IMR-90 (cell line): ENCODE results near the gene SLC1A1. TPM values are rescaled to one million over a fixed set of nuclear protein-coding genes. Genes with fewer than 3 reads are reported as not detected.

ENCODE experiments used
- ATAC-seq: fragments of 200-7000 bp; cut with Tn5 transposase; 2 replicates; pipeline ENCODE4 v1.9.1; 2020; ENCODE audit warnings: low read depth, mild to moderate bottlenecking, moderate library complexity
- BruUV-seq: library from RNA; stranded (reverse); fragments of 400-500 nt; replicated peaks from 2 replicates; lab custom pipeline; 2021; lab: Mats Ljungman, UMichigan
- CTCF ChIA-PET: fragments of 300-600 bp; formaldehyde crosslinking; extraction: SDS; loops from one replicate; lab custom pipeline; 2021; ENCODE audit warnings: antibody characterized with exemption; lab: Yijun Ruan, JAX
- POLR2A ChIA-PET: fragments of 300-600 bp; sonication (Branson Sonifier 250); formaldehyde crosslinking; loops from one replicate; lab custom pipeline; 2022; ENCODE audit warnings: antibody characterized with exemption; ENCODE audit not compliant: unreplicated experiment; lab: Charles Lee
- DNase-seq: peaks from one replicate; pipeline ENCODE4 v3.0.0; 2013
- H2AFZ ChIP-seq: replicated peaks from 2 replicates; pipeline ENCODE3; 2013; ENCODE audit warnings: low read length, mild to moderate bottlenecking; ENCODE audit not compliant: poor library complexity
- H2AK5ac ChIP-seq: 2 replicates; pipeline ENCODE4 v1.6.1; 2013; ENCODE audit warnings: low read depth, low read length, inconsistent platforms
- H2AK9ac ChIP-seq: replicated peaks from 2 replicates; pipeline ENCODE3; 2013; ENCODE audit warnings: mild to moderate bottlenecking, low read depth, low read length, moderate library complexity; ENCODE audit not compliant: poor library complexity
- H2BK120ac ChIP-seq: 2 replicates; pipeline ENCODE4 v1.6.1; 2013; ENCODE audit warnings: low read depth, low read length, inconsistent platforms
- H2BK15ac ChIP-seq: 3 replicates; pipeline ENCODE4 v1.6.1; 2013; ENCODE audit warnings: low read depth, low read length, inconsistent platforms
- H2BK20ac ChIP-seq: 2 replicates; pipeline ENCODE4 v1.6.1; 2013; ENCODE audit warnings: low read depth, mild to moderate bottlenecking, inconsistent platforms, low read length, moderate library complexity
- H2BK5ac ChIP-seq: 2 replicates; pipeline ENCODE4 v1.6.1; 2013; ENCODE audit warnings: mild to moderate bottlenecking, low read depth, low read length, inconsistent platforms; ENCODE audit not compliant: poor library complexity, severe bottlenecking
- H3K14ac ChIP-seq: replicated peaks from 2 replicates; pipeline ENCODE4 v1.6.1; 2013; ENCODE audit warnings: low read depth, low read length, inconsistent platforms
- H3K18ac ChIP-seq: 2 replicates; pipeline ENCODE4 v1.6.1; 2013; ENCODE audit warnings: low read depth, low read length, control low read depth
- H3K23ac ChIP-seq: 2 replicates; pipeline ENCODE4 v1.6.1; 2013; ENCODE audit warnings: low read depth, low read length, inconsistent platforms
- H3K27ac ChIP-seq: 2 replicates; pipeline ENCODE4 v1.5.1; 2013; ENCODE audit warnings: mild to moderate bottlenecking, control low read depth, low read length; ENCODE audit not compliant: insufficient read depth
- H3K27me3 ChIP-seq: 2 replicates; pipeline ENCODE4 v1.6.1; 2013; ENCODE audit warnings: low read length; ENCODE audit not compliant: control insufficient read depth, insufficient read depth
- H3K36me3 ChIP-seq: 2 replicates; pipeline ENCODE4 v1.6.1; 2013; ENCODE audit warnings: low read length, mixed read lengths; ENCODE audit not compliant: control insufficient read depth, insufficient read depth
- H3K4ac ChIP-seq: 2 replicates; pipeline ENCODE4 v1.6.1; 2013; ENCODE audit warnings: low read depth, low read length, inconsistent platforms
- H3K4me1 ChIP-seq: 2 replicates; pipeline ENCODE4 v1.6.1; 2013; ENCODE audit warnings: low read length, mixed read lengths; ENCODE audit not compliant: control insufficient read depth, insufficient read depth
- H3K4me2 ChIP-seq: 2 replicates; pipeline ENCODE4 v1.6.1; 2013; ENCODE audit warnings: low read depth, mild to moderate bottlenecking, control low read depth, low read length, moderate library complexity
- H3K4me3 ChIP-seq: 2 replicates; pipeline ENCODE4 v1.5.1; 2013; ENCODE audit warnings: low read depth, mild to moderate bottlenecking, control low read depth, low read length, moderate library complexity; ENCODE audit not compliant: insufficient read depth
- H3K56ac ChIP-seq: 2 replicates; pipeline ENCODE4 v1.6.1; 2013; ENCODE audit warnings: low read length, inconsistent platforms; ENCODE audit not compliant: insufficient read depth; ENCODE audit errors: extremely low read depth
- H3K79me1 ChIP-seq, 2 experiments: 2 replicates each; pipeline ENCODE4 v1.6.1; 2013; ENCODE audit warnings: low read length in 2 of 2, inconsistent platforms in 1 of 2, low read depth in 1 of 2
- H3K9ac ChIP-seq: 2 replicates; pipeline ENCODE4 v1.6.1; 2013; ENCODE audit warnings: low read depth, low read length, control low read depth
- H3K9me1 ChIP-seq: 2 replicates; pipeline ENCODE4 v1.6.1; 2013; ENCODE audit warnings: low read length, inconsistent platforms; ENCODE audit not compliant: insufficient read depth
- H3K9me3 ChIP-seq: 2 replicates; pipeline ENCODE4 v1.6.1; 2013; ENCODE audit warnings: low read length; ENCODE audit not compliant: control insufficient read depth, insufficient read depth
- H4K20me1 ChIP-seq: 2 replicates; pipeline ENCODE4 v1.6.1; 2013; ENCODE audit warnings: low read length, inconsistent platforms; ENCODE audit not compliant: insufficient read depth
- H4K5ac ChIP-seq: 2 replicates; pipeline ENCODE4 v1.6.1; 2013; ENCODE audit warnings: mild to moderate bottlenecking, low read depth, low read length, control low read depth
- H4K8ac ChIP-seq, 2 experiments: 2 replicates each; pipeline ENCODE4 v1.6.1; 2013; ENCODE audit warnings: low read depth in 2 of 2, low read length in 2 of 2, control low read depth in 1 of 2, inconsistent platforms in 1 of 2
- H4K91ac ChIP-seq: 2 replicates; pipeline ENCODE4 v1.6.1; 2013; ENCODE audit warnings: low read depth, low read length, inconsistent platforms; ENCODE audit not compliant: insufficient read depth
- CEBPB ChIP-seq: IDR thresholded peaks from 2 replicates; pipeline ENCODE4 v1.6.1; 2012; ENCODE audit warnings: low read depth, low read length, improper control_type of control experiment
- CHD1 ChIP-seq: IDR thresholded peaks from 2 replicates; pipeline ENCODE4 v1.6.1; 2012; ENCODE audit warnings: low read depth, low read length, improper control_type of control experiment
- MAFK ChIP-seq: IDR thresholded peaks from 2 replicates; pipeline ENCODE4 v1.6.1; 2012; ENCODE audit warnings: low read depth, low read length, improper control_type of control experiment
- POLR2A ChIP-seq: IDR thresholded peaks from 2 replicates; pipeline ENCODE4 v1.6.1; 2012; ENCODE audit warnings: mild to moderate bottlenecking, low read depth, low read length
- WGBS, 2 experiments: methylation state at CpG; one replicate each; pipeline versions ENCODE4 v1.1.5 to v1.1.7; 2013; ENCODE audit warnings: missing lambda C conversion rate in 2 of 2; ENCODE audit not compliant: insufficient read length in 1 of 2; ENCODE audit errors: extremely low coverage in 2 of 2; 5-methylcytosine and 5-hydroxymethylcytosine counted together
- dilution Hi-C: fragments of 300-500 bp; cut with HindIII; formaldehyde crosslinking; loops from one replicate; pipeline ENCODE4 v1.14.3; 2018; ENCODE audit warnings: low sequenced_read_pairs; ENCODE audit not compliant: unreplicated experiment
- in situ Hi-C: fragments of 300-500 bp; cut with MboI; formaldehyde crosslinking; loops from 3 replicates; pipeline ENCODE4 v1.14.3; 2019; ENCODE audit warnings: low sequenced_read_pairs, inconsistent platforms, mixed read lengths
- intact Hi-C: fragments of 100-400 bp; cut with micrococcal nuclease; formaldehyde crosslinking; loops from 2 replicates; pipeline ENCODE4 v1.10.0; 2022
- polyA plus RNA-seq, 3 experiments: library from polyadenylated mRNA; depleted of rRNA; stranded (reverse); fragments of >200 nt; gene quantifications; 2 replicates each; pipeline ENCODE4 v1.2.3, GENCODE V29; 2012; ENCODE audit warnings: low replicate concordance in 1 of 3
- total RNA-seq: library from RNA; depleted of rRNA; stranded (reverse); fragments of >200 nt; gene quantifications from 2 replicates; pipeline ENCODE4 v1.2.3, GENCODE V29; 2012
- TF ChIP-seq, protein P1 (sequence below): conservative IDR thresholded peaks from 2 replicates; pipeline ENCODE4 v1.5.1; 2012; ENCODE audit warnings: mild to moderate bottlenecking, low read depth, low read length, improper control_type of control experiment

Gene SLC1A1
- total and polyA plus RNA-seq, 2 of the 4 experiments (the other 2 are of a cell fraction): 2.2 to 4.1 TPM

DNA sequence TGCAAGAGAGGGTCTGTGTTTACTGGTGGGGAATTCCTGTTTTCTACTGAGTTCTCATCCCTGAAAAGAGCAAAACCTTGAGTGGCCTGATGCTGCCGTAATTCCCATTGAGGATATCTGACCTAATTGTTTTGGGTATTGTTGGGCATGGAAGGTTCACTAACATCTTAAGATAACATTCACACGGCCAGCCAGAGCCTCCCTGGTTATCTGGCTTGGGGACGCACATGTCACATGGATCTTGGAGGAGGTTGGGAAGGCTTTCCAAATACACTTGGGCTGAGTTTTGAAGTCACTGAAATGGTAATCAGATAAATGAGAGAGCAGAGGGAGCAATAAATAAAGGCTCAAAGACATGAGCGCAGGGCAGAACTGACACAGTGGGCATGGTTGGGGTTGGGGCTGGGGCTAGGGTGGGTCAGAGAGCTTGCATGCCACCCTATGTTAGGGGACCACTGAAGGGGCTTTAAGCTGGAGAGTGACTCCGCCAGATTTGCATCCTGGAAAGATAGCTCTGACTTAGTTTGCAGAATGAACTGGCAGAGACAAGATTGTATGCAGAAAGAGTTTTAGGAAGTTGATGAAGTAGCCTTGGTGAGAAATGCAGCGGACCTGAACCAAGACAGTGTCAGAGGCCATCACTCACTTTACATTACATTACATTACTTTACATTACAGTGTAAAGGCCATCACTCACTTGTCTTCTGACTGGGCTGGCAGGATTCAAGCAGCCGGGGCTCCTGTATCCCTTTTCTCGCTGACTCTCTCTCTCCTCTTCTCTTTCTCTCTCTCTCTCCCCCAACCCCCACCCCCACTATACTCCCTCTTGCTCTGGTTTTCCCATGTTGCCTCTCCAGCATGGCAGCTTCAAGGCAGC, 24.2 kb downstream of the SLC1A1 start:
- H3K4ac ChIP-seq: no peak overlapping the region
- no peaks in the 10 kb centered on the region; the same call in 1 of the 2 replicates for H3K27me3 ChIP-seq
- no peaks in the 10 kb centered on the region for H3K79me1 ChIP-seq
- no peak overlapping the region for H3K18ac ChIP-seq
- no peak overlapping the region for H4K91ac ChIP-seq
- H2BK20ac ChIP-seq: no peak overlapping the region
- H3K4me2 ChIP-seq: no peak overlapping the region
- no peaks in the 10 kb centered on the region for H4K20me1 ChIP-seq
- H2AFZ ChIP-seq: no peak overlapping the region
- H3K14ac ChIP-seq: no peak overlapping the region
- no peak overlapping the region for H2AK5ac ChIP-seq
- WGBS, 2 experiments: 30% methylated on average over 5 of the region's 8 CpGs; no CpG with 5 or more reads in 1 of the 2 experiments
- TF ChIP-seq CHD1 (no peak), CEBPB (no peak), POLR2A (no peak), MAFK (no peak)
- TF ChIP-seq, protein P1, sequence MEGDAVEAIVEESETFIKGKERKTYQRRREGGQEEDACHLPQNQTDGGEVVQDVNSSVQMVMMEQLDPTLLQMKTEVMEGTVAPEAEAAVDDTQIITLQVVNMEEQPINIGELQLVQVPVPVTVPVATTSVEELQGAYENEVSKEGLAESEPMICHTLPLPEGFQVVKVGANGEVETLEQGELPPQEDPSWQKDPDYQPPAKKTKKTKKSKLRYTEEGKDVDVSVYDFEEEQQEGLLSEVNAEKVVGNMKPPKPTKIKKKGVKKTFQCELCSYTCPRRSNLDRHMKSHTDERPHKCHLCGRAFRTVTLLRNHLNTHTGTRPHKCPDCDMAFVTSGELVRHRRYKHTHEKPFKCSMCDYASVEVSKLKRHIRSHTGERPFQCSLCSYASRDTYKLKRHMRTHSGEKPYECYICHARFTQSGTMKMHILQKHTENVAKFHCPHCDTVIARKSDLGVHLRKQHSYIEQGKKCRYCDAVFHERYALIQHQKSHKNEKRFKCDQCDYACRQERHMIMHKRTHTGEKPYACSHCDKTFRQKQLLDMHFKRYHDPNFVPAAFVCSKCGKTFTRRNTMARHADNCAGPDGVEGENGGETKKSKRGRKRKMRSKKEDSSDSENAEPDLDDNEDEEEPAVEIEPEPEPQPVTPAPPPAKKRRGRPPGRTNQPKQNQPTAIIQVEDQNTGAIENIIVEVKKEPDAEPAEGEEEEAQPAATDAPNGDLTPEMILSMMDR: no peak
- H3K9ac ChIP-seq: no peak overlapping the region
- no peak overlapping the region for H3K27ac ChIP-seq
- ChIA-PET POLR2A (no interaction called here), CTCF (no interaction called here)
- no peak overlapping the region for H2BK15ac ChIP-seq
- H2AK9ac ChIP-seq: no peak overlapping the region
- H3K9me1 ChIP-seq: no peaks in the 10 kb centered on the region
- no peak overlapping the region for H3K4me3 ChIP-seq
- BruUV-seq: no TSS peak
- no peak for DNase-seq
- H3K9me3 ChIP-seq: no peaks in the 10 kb centered on the region
- peaks cover 1% of the 10 kb centered on the region; the same call in 1 of the 2 replicates for H3K4me1 ChIP-seq
- dilution Hi-C loops: no loop called here
- H3K56ac ChIP-seq: no peak overlapping the region
- no peaks in the 10 kb centered on the region for H3K36me3 ChIP-seq
- H3K23ac ChIP-seq: no peak overlapping the region
- H2BK120ac ChIP-seq: no peak overlapping the region
- ATAC-seq: no peak
- no peak overlapping the region for H4K8ac ChIP-seq
- no peak overlapping the region for H2BK5ac ChIP-seq
- in situ Hi-C loops: no loop called here
- intact Hi-C loops: no loop called here
- no peak overlapping the region for H4K5ac ChIP-seq
